Measurements from ENCODE around the gene MPPED1. TPM values are rescaled to one million over a fixed set of nuclear protein-coding genes. Genes with fewer than 3 reads are reported as not detected.
A peak's percentile ranks its signal among the peaks of the same experiment; 100 is the strongest.

The MPPED1 gene
- total and polyA plus RNA-seq, 4 donors: 14.3 to 23.3 (median 16.0) TPM

DNA sequence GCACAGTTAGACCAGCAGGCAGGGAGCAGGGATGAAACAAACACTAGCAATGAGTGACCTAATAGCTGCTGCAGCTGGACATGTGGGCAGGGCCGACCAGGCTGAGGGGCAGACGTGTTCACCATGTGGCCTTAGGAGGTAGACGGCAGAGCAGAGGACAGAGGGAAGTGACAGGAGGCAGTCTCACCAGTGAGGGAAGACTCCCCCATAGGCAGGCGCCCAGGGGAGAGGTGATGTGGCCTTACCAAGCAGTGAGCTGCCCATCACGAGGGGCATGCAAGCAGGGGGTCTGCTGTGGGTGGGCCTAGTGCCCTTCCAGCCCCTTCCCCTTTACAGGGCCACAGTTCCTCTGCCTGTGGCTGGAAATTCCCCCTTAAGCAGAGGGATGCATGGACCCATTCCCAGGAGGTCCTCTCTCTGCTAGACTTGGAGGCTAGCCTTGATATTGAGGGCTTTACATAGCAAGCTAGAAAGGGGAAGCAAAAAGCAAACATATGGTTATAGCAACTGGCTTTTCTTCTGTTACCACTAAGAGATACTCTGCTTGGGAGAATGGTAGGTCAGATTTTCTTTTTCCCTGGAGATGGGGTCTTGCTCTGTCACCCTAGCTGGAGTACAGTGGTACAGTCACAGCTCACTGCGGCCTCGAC, 67.6 kb downstream of the MPPED1 start:
- H3K9me3 ChIP-seq (ENCODE audit: control insufficient read depth, insufficient read depth, low read length): no peaks in the 10 kb centered on the region
- no peaks in the 10 kb centered on the region for H3K27me3 ChIP-seq (ENCODE audit: control insufficient read depth, insufficient read depth, low read length)
- peaks cover 28% of the 10 kb centered on the region for H3K4me1 ChIP-seq (ENCODE audit: control insufficient read depth, insufficient read depth, low read length)
- WGBS (ENCODE audit: insufficient coverage): 82% methylated on average over 4 of the region's 7 CpGs
- peaks cover 9% of the 10 kb centered on the region for H3K36me3 ChIP-seq (ENCODE audit: control insufficient read depth, insufficient read depth, low read length)
- no peak overlapping the region for H3K4me3 ChIP-seq (ENCODE audit: low read depth, low read length)
- peak in 1 of 6 donors; percentile 60 for DNase-seq (ENCODE audit: low read depth in 4 of 6, low spot score in 6 of 6)
- no peak overlapping the region for H3K27ac ChIP-seq (ENCODE audit: low read depth, low read length)

DNA sequence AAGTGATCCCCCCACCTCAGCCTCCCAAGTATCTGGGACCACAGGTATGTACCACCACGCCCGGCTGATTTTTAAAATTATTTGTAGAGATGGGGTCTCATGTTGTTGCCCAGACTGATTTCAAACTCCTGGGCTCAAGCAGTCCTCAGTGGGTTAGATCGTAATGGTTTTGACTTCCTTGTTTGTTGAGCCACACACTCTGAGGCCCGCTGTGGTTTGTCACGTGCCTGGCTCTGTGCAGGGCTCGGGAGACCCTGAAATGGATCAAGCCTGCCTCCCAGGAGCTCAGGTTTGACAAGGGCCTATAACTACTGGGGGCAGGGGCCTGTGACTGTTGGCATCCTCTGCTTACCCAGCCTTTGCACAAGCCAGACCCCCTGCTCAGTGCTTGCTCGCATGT, 68.1 kb downstream of the MPPED1 start:
- no peak overlapping the region for H3K27ac ChIP-seq (ENCODE audit: low read depth, low read length)

DNA sequence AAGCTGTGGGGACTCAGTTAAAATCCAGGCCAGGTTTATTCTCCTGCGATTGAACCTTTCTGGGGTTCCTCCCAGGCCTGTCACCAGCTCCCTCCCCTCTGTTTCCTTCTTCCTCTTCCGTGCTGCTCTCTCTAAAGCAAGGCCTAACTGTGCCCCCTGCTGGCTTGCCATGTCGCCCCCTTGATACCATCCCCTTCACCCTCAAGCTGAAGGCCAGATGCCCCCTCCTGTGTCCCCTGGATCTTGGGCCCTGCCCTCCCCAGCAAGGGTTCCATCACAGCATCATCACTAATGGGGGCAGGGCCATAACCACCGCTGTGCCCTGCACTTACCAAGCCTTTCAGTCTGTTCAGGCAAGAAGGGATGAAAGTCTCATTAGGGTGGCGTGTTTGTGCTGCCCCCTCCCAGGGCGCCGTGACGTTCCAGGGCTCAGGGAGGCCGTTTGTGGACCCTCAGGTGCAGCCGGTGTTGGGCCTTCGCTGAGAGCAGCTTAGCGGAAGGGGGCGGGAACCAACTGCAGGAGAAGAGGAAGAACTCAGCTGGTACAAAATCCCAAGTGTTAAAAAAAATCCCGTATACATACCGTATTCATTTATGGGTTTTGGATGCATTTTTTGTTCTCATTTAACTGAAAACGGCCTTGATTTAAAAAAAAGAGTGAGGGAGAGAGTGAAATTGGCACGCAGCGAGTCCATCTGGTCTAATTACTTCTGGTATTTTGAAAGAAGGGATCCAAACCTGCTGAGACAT, 69.9 kb downstream of the MPPED1 start:
- peaks cover 39% of the 10 kb centered on the region for H3K4me1 ChIP-seq (ENCODE audit: control insufficient read depth, insufficient read depth, low read length)
- WGBS (ENCODE audit: insufficient coverage): 47% methylated on average over 10 of the region's 18 CpGs
- no peak overlapping the region for H3K27ac ChIP-seq (ENCODE audit: low read depth, low read length)
- H3K36me3 ChIP-seq (ENCODE audit: control insufficient read depth, insufficient read depth, low read length): peaks cover 9% of the 10 kb centered on the region
- H3K27me3 ChIP-seq (ENCODE audit: control insufficient read depth, insufficient read depth, low read length): no peaks in the 10 kb centered on the region
- H3K4me3 ChIP-seq (ENCODE audit: low read depth, low read length): no peak overlapping the region
- peak in 3 of 6 donors; percentile 17 to 94 (median 68) for DNase-seq (ENCODE audit: low read depth in 4 of 6, low spot score in 6 of 6)
- H3K9me3 ChIP-seq (ENCODE audit: control insufficient read depth, insufficient read depth, low read length): no peaks in the 10 kb centered on the region

More for the DNA sequence above, 68.1 kb downstream of the MPPED1 start:
- peaks cover 28% of the 10 kb centered on the region for H3K4me1 ChIP-seq (ENCODE audit: control insufficient read depth, insufficient read depth, low read length)
- no peaks in the 10 kb centered on the region for H3K27me3 ChIP-seq (ENCODE audit: control insufficient read depth, insufficient read depth, low read length)
- no peaks in the 10 kb centered on the region for H3K9me3 ChIP-seq (ENCODE audit: control insufficient read depth, insufficient read depth, low read length)
- H3K36me3 ChIP-seq (ENCODE audit: control insufficient read depth, insufficient read depth, low read length): peaks cover 9% of the 10 kb centered on the region
- 65% methylated on average over 7 of the region's 7 CpGs for WGBS (ENCODE audit: insufficient coverage)
- no peak overlapping the region for H3K4me3 ChIP-seq (ENCODE audit: low read depth, low read length)
- DNase-seq (ENCODE audit: low read depth in 4 of 6, low spot score in 6 of 6): no peak

DNA sequence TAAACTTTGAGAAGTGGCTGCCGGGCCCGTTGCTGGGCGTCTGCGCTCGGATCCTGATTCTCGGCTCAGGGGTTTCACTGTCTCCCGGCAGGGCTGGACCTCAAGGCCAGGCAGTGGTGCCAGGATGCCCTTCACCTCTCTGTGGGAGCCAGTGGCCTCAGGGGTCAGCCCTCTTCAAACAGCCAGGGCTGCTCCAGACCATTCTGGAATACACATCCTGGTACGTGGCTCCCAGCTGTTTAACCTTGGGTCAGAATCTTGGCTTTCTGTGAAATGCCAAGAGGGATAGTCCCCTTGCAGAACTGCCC, 70.5 kb downstream of the MPPED1 start:
- H3K27ac ChIP-seq (ENCODE audit: low read depth, low read length): no peak overlapping the region
- no peaks in the 10 kb centered on the region for H3K9me3 ChIP-seq (ENCODE audit: control insufficient read depth, insufficient read depth, low read length)
- H3K4me1 ChIP-seq (ENCODE audit: control insufficient read depth, insufficient read depth, low read length): peaks cover 44% of the 10 kb centered on the region
- WGBS (ENCODE audit: insufficient coverage): 38% methylated on average over 8 of the region's 8 CpGs
- DNase-seq (ENCODE audit: low read depth in 4 of 6, low spot score in 6 of 6): no peak
- no peak overlapping the region for H3K4me3 ChIP-seq (ENCODE audit: low read depth, low read length)
- peaks cover 4% of the 10 kb centered on the region for H3K36me3 ChIP-seq (ENCODE audit: control insufficient read depth, insufficient read depth, low read length)
- H3K27me3 ChIP-seq (ENCODE audit: control insufficient read depth, insufficient read depth, low read length): no peaks in the 10 kb centered on the region

DNA sequence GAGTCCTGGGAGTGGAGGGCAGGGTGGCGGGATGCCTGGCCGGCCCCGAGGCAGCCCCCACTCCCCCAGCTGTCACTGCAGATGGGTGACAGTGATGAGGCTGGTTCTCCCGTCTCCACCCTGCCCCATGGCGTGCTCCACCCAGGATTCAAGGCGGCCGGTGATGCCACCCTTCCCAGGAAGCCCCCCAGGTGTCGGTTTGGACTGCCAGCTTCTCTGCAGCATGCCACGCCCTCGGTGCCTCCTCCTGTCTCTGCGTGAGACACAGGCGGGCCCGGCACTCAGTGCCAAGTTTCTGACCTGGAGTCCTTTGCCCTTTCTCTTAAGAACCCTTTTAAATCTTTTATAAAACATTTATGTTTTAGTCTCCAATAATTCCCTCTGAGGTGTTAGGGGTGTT, 71.5 kb downstream of the MPPED1 start:
- peaks cover 54% of the 10 kb centered on the region for H3K4me1 ChIP-seq (ENCODE audit: control insufficient read depth, insufficient read depth, low read length)

DNA sequence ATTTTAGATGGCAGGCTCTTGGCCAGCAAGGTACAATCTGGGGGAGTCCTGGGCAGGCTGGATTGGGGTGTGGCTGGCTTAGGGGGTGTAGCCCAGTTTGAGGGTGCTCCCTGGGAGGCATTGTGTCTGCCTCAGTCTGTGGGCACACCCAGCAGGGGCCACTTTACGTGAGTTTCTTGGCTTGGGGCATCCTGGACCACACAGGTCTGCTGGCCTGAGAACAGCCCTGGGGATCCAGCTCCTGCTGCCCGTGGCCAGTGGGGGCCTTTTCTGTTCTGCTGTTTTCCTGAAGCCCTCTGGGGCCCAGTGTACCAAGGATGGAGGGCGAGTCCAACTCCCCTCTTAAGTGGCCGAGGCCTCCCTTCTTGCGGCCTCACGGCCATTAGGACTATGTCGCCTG, 71.9 kb downstream of the MPPED1 start:
- no peaks in the 10 kb centered on the region for H3K27me3 ChIP-seq (ENCODE audit: control insufficient read depth, insufficient read depth, low read length)
- no peak overlapping the region for H3K27ac ChIP-seq (ENCODE audit: low read depth, low read length)
- no peak overlapping the region for H3K4me3 ChIP-seq (ENCODE audit: low read depth, low read length)
- no peak for DNase-seq (ENCODE audit: low read depth in 4 of 6, low spot score in 6 of 6)
- no peaks in the 10 kb centered on the region for H3K9me3 ChIP-seq (ENCODE audit: control insufficient read depth, insufficient read depth, low read length)
- peaks cover 3% of the 10 kb centered on the region for H3K36me3 ChIP-seq (ENCODE audit: control insufficient read depth, insufficient read depth, low read length)
- H3K4me1 ChIP-seq (ENCODE audit: control insufficient read depth, insufficient read depth, low read length): peaks cover 58% of the 10 kb centered on the region
- 96% methylated on average over 7 of the region's 7 CpGs for WGBS (ENCODE audit: insufficient coverage)

More for the DNA sequence above, 71.5 kb downstream of the MPPED1 start:
- 91% methylated on average over 9 of the region's 13 CpGs for WGBS (ENCODE audit: insufficient coverage)
- Histone ChIP-seq H3K4me3 (ENCODE audit: low read depth, low read length) (no peak overlapping the region), H3K36me3 (ENCODE audit: control insufficient read depth, insufficient read depth, low read length) (peaks cover 3% of the 10 kb centered on the region), H3K27me3 (ENCODE audit: control insufficient read depth, insufficient read depth, low read length) (no peaks in the 10 kb centered on the region), H3K9me3 (ENCODE audit: control insufficient read depth, insufficient read depth, low read length) (no peaks in the 10 kb centered on the region), H3K27ac (ENCODE audit: low read depth, low read length) (no peak overlapping the region)
- DNase-seq (ENCODE audit: low read depth in 4 of 6, low spot score in 6 of 6): no peak

DNA sequence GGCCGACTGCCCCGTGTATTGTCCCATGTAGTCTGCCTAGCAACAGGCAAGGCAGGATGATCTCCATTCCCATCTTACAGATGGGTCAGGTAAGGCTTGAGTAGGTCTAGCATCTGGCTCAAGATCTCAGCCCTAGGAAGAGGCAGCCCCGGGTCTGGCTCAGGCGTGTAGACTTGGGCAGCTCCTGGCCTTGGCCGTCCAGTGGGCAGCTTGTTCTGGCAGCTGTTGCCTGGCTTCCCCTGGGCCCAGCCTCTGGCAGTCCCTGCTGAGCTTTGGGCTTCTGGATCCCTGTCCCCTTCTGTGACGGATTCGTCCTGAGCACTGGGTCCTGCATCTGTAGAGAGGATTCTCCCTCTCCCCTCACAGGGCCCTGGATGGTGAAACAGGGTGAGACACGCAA, 72.4 kb downstream of the MPPED1 start:
- H3K4me1 ChIP-seq (ENCODE audit: control insufficient read depth, insufficient read depth, low read length): peaks cover 58% of the 10 kb centered on the region
- H3K27ac ChIP-seq (ENCODE audit: low read depth, low read length): no peak overlapping the region
- no peak for DNase-seq (ENCODE audit: low read depth in 4 of 6, low spot score in 6 of 6)
- WGBS (ENCODE audit: insufficient coverage): 90% methylated on average over 6 of the region's 8 CpGs
- no peak overlapping the region for H3K4me3 ChIP-seq (ENCODE audit: low read depth, low read length)
- no peaks in the 10 kb centered on the region for H3K9me3 ChIP-seq (ENCODE audit: control insufficient read depth, insufficient read depth, low read length)
- no peaks in the 10 kb centered on the region for H3K27me3 ChIP-seq (ENCODE audit: control insufficient read depth, insufficient read depth, low read length)
- H3K36me3 ChIP-seq (ENCODE audit: control insufficient read depth, insufficient read depth, low read length): no peaks in the 10 kb centered on the region

DNA sequence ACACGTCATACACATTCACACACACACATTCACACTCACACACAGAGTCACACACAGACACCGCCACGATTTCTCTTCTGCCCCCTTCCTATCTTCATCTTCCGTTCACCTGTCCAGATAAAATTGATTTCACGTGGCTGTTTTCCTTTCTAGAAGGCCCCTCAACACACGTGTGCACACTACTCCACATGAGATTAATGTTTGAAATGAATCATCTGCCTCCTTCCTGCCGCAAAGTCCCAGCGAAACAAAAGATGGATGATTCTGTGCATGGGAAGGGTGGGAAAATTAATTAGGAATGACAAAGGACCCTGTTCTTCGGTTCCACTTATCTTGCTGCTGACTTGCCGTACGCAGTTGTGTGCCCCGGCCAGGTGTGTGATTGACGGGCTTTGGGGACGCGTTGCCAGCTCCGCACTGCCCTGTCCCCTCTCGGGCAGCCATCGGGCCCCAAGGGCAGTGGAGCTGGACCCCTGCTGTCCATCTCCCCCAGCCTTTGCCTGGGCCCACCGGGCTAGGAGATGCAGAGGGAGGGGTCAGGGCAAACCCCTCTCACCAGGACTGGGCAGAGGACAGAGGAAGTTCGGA, 73.8 kb downstream of the MPPED1 start:
- WGBS (ENCODE audit: insufficient coverage): 77% methylated on average over 14 of the region's 20 CpGs
- Histone ChIP-seq H3K36me3 (ENCODE audit: control insufficient read depth, insufficient read depth, low read length) (no peaks in the 10 kb centered on the region), H3K4me3 (ENCODE audit: low read depth, low read length) (no peak overlapping the region), H3K27me3 (ENCODE audit: control insufficient read depth, insufficient read depth, low read length) (no peaks in the 10 kb centered on the region), H3K27ac (ENCODE audit: low read depth, low read length) (no peak overlapping the region), H3K9me3 (ENCODE audit: control insufficient read depth, insufficient read depth, low read length) (no peaks in the 10 kb centered on the region), H3K4me1 (ENCODE audit: control insufficient read depth, insufficient read depth, low read length) (peaks cover 56% of the 10 kb centered on the region)
- DNase-seq (ENCODE audit: low read depth in 4 of 6, low spot score in 6 of 6): peak in 1 of 6 donors; percentile 69

DNA sequence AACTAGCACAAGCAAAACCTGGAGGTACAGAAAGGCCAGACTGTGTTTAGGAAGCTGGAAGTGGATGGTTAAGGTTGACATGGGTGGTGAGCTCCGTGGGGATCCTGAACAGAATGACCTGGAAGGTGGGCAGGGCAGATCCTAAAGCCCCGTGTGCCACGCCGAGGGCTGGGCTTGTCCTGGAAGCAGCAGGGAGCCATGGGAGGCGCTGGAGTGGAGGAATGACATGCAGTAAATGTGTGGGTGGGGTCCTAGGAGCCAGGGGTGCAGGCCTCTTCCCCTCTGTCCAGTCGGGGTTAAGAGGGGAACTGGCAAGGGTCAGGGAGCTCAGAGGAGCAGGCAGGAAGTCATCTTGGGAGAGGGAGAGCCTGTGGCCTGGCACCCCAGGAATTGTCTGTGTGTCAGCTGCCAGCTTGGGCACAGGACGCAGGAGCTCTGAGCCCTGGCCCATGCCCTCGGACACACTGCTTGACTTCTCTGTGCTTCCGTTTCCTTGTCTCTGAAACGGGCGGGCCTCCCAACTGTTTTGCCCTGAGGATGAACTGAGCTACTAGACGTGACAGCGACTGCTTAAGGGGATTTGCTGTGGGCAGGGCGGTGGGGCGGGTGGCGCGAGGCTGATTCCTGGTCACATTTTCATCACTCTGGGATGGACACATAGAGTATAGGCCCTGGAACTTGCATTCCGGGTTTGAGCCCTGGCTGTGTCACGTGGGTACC, 75.7 kb downstream of the MPPED1 start:
- H3K36me3 ChIP-seq (ENCODE audit: control insufficient read depth, insufficient read depth, low read length): no peaks in the 10 kb centered on the region
- peaks cover 45% of the 10 kb centered on the region for H3K4me1 ChIP-seq (ENCODE audit: control insufficient read depth, insufficient read depth, low read length)
- H3K27me3 ChIP-seq (ENCODE audit: control insufficient read depth, insufficient read depth, low read length): no peaks in the 10 kb centered on the region
- WGBS (ENCODE audit: insufficient coverage): 76% methylated on average over 18 of the region's 19 CpGs
- H3K27ac ChIP-seq (ENCODE audit: low read depth, low read length): no peak overlapping the region
- no peaks in the 10 kb centered on the region for H3K9me3 ChIP-seq (ENCODE audit: control insufficient read depth, insufficient read depth, low read length)
- no peak for DNase-seq (ENCODE audit: low read depth in 4 of 6, low spot score in 6 of 6)
- no peak overlapping the region for H3K4me3 ChIP-seq (ENCODE audit: low read depth, low read length)

All from spinal cord (tissue), 10 donors.